Activated CD8-positive, alpha-beta memory T cell treated with anti-CD3 and anti-CD28 coated beads for 48 hours (primary cell): ENCODE data around the gene MISP.
A peak's percentile ranks its signal among the peaks of the same experiment; 100 is the strongest.

Experiments used
- DNase-seq, 3 experiments: peaks; one replicate each; pipeline ENCODE4 v3.0.0-alpha.2; 2020; ENCODE audit warnings: low read depth in 2 of 3, low spot score in 2 of 3

MISP gene

GRCh38 chr19:795691-796581, 45.0 kb downstream of the MISP start:
- DNase-seq: no peak

GRCh38 chr19:796692-797527, 46.0 kb downstream of the MISP start, which contains the start of gene PTBP1:
Gene PTBP1 (plus strand): TSS chr19:797452. CDS start chr19:797498, 46 bp downstream.
- peak; percentile 82 to 100 (median 95) for DNase-seq

- peak; percentile 73 to 86 (median 79) for DNase-seq
Measured at GRCh38 chr19:797528-798414, 46.9 kb downstream of the MISP start.

- no peak for DNase-seq
Measured at GRCh38 chr19:798415-799075, 47.6 kb downstream of the MISP start.

GRCh38 chr19:799076-799881, 48.4 kb downstream of the MISP start:
- no peak for DNase-seq

- DNase-seq: no peak
Measured at GRCh38 chr19:800360-801029, 49.6 kb downstream of the MISP start.

- no peak for DNase-seq
Measured at GRCh38 chr19:801030-801860, 50.3 kb downstream of the MISP start.

- no peak for DNase-seq
Measured at GRCh38 chr19:801861-802497, 51.1 kb downstream of the MISP start.

GRCh38 chr19:802498-803098, 51.7 kb downstream of the MISP start:
- no peak for DNase-seq

GRCh38 chr19:803099-803561, 52.2 kb downstream of the MISP start:
- no peak for DNase-seq

- no peak for DNase-seq
Measured at GRCh38 chr19:803686-804418, 52.9 kb downstream of the MISP start.

GRCh38 chr19:804419-805165, 53.7 kb downstream of the MISP start:
- DNase-seq: no peak

GRCh38 chr19:805166-805551, 54.2 kb downstream of the MISP start:
- no peak for DNase-seq

GRCh38 chr19:805600-806550, 55.0 kb downstream of the MISP start:
- DNase-seq: no peak
